HepG2 (cell line): Measurements from ENCODE around the gene ACADSB. TPM values are rescaled to one million over a fixed set of nuclear protein-coding genes. Genes with fewer than 3 reads are reported as not detected.

Source experiments
- AGO2 ChIP-seq: fragments of 200-400 bp; formaldehyde crosslinking; optimal IDR thresholded peaks from 2 replicates; pipeline ENCODE3; 2017; ENCODE audit warnings: mild to moderate bottlenecking, low read depth, low read length, moderate library complexity
- ARID3A ChIP-seq: IDR thresholded peaks from 2 replicates; pipeline ENCODE4 v1.6.1; 2012; ENCODE audit warnings: low read depth, low read length, improper control_type of control experiment
- CREB3 ChIP-seq: sonication (generic); formaldehyde crosslinking; IDR thresholded peaks from 2 replicates; pipeline ENCODE4 v1.5.0; 2020; ENCODE audit warnings: missing genetic modification reagents
- CTCF ChIP-seq: sonication (generic); formaldehyde crosslinking; IDR thresholded peaks from 2 replicates; pipeline ENCODE4 v1.5.0; 2020; ENCODE audit warnings: mild to moderate bottlenecking, missing genetic modification reagents, moderate library complexity
- GPBP1L1 ChIP-seq: sonication (generic); formaldehyde crosslinking; IDR thresholded peaks from 2 replicates; pipeline ENCODE4 v1.5.0; 2020; ENCODE audit warnings: mild to moderate bottlenecking, missing genetic modification reagents
- IRF9 ChIP-seq: sonication (generic); formaldehyde crosslinking; IDR thresholded peaks from 2 replicates; pipeline ENCODE4 v1.8.0; 2022; ENCODE audit warnings: missing genetic modification reagents, mild to moderate bottlenecking, borderline replicate concordance
- MIER3 ChIP-seq: IDR thresholded peaks from 2 replicates; pipeline ENCODE4 v1.6.1; 2016; ENCODE audit warnings: missing compliant biosample characterization, borderline replicate concordance
- NFE2L1 ChIP-seq: sonication (generic); formaldehyde crosslinking; IDR thresholded peaks from 2 replicates; pipeline ENCODE4 v1.4.0; 2020; ENCODE audit warnings: missing genetic modification reagents, mild to moderate bottlenecking, borderline replicate concordance
- PATZ1 ChIP-seq: sonication (generic); formaldehyde crosslinking; IDR thresholded peaks from 2 replicates; pipeline ENCODE4 v1.4.0; 2020; ENCODE audit warnings: missing genetic modification reagents
- PRPF4 ChIP-seq: fragments of 200-400 bp; formaldehyde crosslinking; IDR thresholded peaks from 2 replicates; pipeline ENCODE4 v1.6.1; 2016; ENCODE audit warnings: low read length, low read depth; ENCODE audit not compliant: poor library complexity, severe bottlenecking
- SSRP1 ChIP-seq: IDR thresholded peaks from 2 replicates; pipeline ENCODE4 v1.6.1; 2016; ENCODE audit warnings: control low read depth
- TEF ChIP-seq: sonication (generic); formaldehyde crosslinking; IDR thresholded peaks from 2 replicates; pipeline ENCODE4 v1.5.0; 2020; ENCODE audit warnings: missing genetic modification reagents
- TMF1 ChIP-seq: sonication (generic); formaldehyde crosslinking; IDR thresholded peaks from 2 replicates; pipeline ENCODE4 v1.8.1; 2022; ENCODE audit warnings: low read depth, missing genetic modification reagents
- ZNF260 ChIP-seq: sonication (generic); formaldehyde crosslinking; IDR thresholded peaks from 2 replicates; pipeline ENCODE4 v1.4.0; 2020; ENCODE audit warnings: missing genetic modification reagents, low read depth, mild to moderate bottlenecking, borderline replicate concordance
- ZNF644 ChIP-seq: IDR thresholded peaks from 2 replicates; pipeline ENCODE4 v1.6.1; 2016; ENCODE audit warnings: low read depth
- ZNF800 ChIP-seq: sonication (generic); formaldehyde crosslinking; IDR thresholded peaks from 2 replicates; pipeline ENCODE4 v1.4.0; 2020; ENCODE audit warnings: missing genetic modification reagents
- polyA plus RNA-seq, 8 experiments: library from polyadenylated mRNA; depleted of rRNA in 3 of 8; stranded (reverse) in 7 of 8; unstranded in 1 of 8; fragments of >200 nt; fragmentation: Illumina TruSeq in 4 of 8; extraction: Trizol in 4 of 8; gene quantifications; 2 replicates each; pipeline versions ENCODE4 v1.2.1 to v1.2.3, GENCODE V29; 2011 to 2016; ENCODE audit warnings: low read depth in 4 of 8, missing spikeins in 1 of 8, mixed read lengths in 1 of 8; ENCODE audit not compliant: insufficient read depth in 1 of 8
- total RNA-seq, 5 experiments: library from RNA; depleted of rRNA; stranded (reverse); fragments of >200 nt; fragmentation: Illumina TruSeq; extraction: Trizol; gene quantifications; 2 replicates each; pipeline ENCODE4 v1.2.3, GENCODE V29; 2016; ENCODE audit warnings: low read depth in 1 of 5

Gene ACADSB
- total and polyA plus RNA-seq, 2 of the 13 experiments (the other 11 are each of a cell fraction or from before 2014, with no cell fraction given) = 80.0 to 87.6 TPM

GRCh38 chr10:123035467-123036086, 26.8 kb downstream of the ACADSB start (continued):
- no peak for TF ChIP-seq IRF9 (CRISPR knock-in tag)
- TF ChIP-seq MIER3 (CRISPR knock-in tag) = no peak
- TF ChIP-seq PRPF4 = no peak
- peak; percentile 21; the same call in 1 of the 2 replicates for TF ChIP-seq ZNF644 (CRISPR knock-in tag)
- TF ChIP-seq SSRP1 (CRISPR knock-in tag) = no peak
- TF ChIP-seq GPBP1L1 (CRISPR knock-in tag) = no peak
- TF ChIP-seq ARID3A = no peak
- no peak for TF ChIP-seq PATZ1 (CRISPR knock-in tag)
- TF ChIP-seq ZNF800 (CRISPR knock-in tag) = no peak
- no peak for TF ChIP-seq ZNF260 (CRISPR knock-in tag)
- TF ChIP-seq CTCF (CRISPR knock-in tag) = no peak
- no peak for TF ChIP-seq CREB3 (CRISPR knock-in tag)
- no peak for TF ChIP-seq TEF (CRISPR knock-in tag)
- no peak for TF ChIP-seq AGO2
- TF ChIP-seq TMF1 = no peak
- no peak for TF ChIP-seq NFE2L1 (CRISPR knock-in tag)
